Neural cell (in vitro differentiated cells): ENCODE measurements around the gene C3AR1. TPM values are rescaled to one million over a fixed set of nuclear protein-coding genes. Genes with fewer than 3 reads are reported as not detected.

Source experiments
- H2AFZ ChIP-seq: fragments of 200-600, 300-800 bp; sonication (generic), shearing (Covaris generic); 2 replicates; pipeline ENCODE4 v1.6.0; 2014; ENCODE audit warnings: low read depth, mild to moderate bottlenecking, antibody characterized with exemption, low read length, moderate library complexity
- H3F3A ChIP-seq: fragments of 200-600 bp; shearing (Covaris generic); 2 replicates; pipeline ENCODE4 v1.6.1; 2016; ENCODE audit warnings: mild to moderate bottlenecking, moderate library complexity, mixed read lengths, antibody characterized with exemption, low read length; ENCODE audit not compliant: insufficient read depth, poor library complexity, severe bottlenecking
- H3K27ac ChIP-seq: fragments of 200-600, 300-800 bp; sonication (generic), shearing (Covaris generic); 2 replicates; pipeline ENCODE4 v1.5.1; 2014; ENCODE audit warnings: mild to moderate bottlenecking, low read length, moderate library complexity
- H3K27me3 ChIP-seq: fragments of 300-800, 200-600 bp; sonication (generic), shearing (Covaris generic); 2 replicates; pipeline ENCODE4 v1.6.0; 2014; ENCODE audit warnings: mild to moderate bottlenecking, low read depth, low read length, moderate library complexity; ENCODE audit not compliant: insufficient read depth
- H3K36me3 ChIP-seq: fragments of 300-800, 200-600 bp; sonication (generic), shearing (Covaris generic); 2 replicates; pipeline ENCODE4 v1.5.1; 2014; ENCODE audit warnings: mild to moderate bottlenecking, antibody characterized with exemption, low read length, moderate library complexity; ENCODE audit not compliant: insufficient read depth
- H3K4me2 ChIP-seq: fragments of 300-800, 200-600 bp; sonication (generic), shearing (Covaris generic); 2 replicates; pipeline ENCODE4 v1.6.0; 2014; ENCODE audit warnings: mild to moderate bottlenecking, low read length
- H3K4me3 ChIP-seq: fragments of 300-800, 200-600 bp; sonication (generic), shearing (Covaris generic); 2 replicates; pipeline ENCODE4 v1.5.1; 2014; ENCODE audit warnings: mild to moderate bottlenecking, low read length, moderate library complexity
- H3K79me2 ChIP-seq: fragments of 200-600 bp; shearing (Covaris generic); replicated peaks from 2 replicates; pipeline ENCODE4 v1.6.0; 2014; ENCODE audit warnings: mild to moderate bottlenecking, low read length, moderate library complexity; ENCODE audit not compliant: insufficient read depth
- H3K9ac ChIP-seq: fragments of 300-800, 200-600 bp; sonication (generic), shearing (Covaris generic); 2 replicates; pipeline ENCODE4 v1.6.1; 2016; ENCODE audit warnings: mild to moderate bottlenecking, low read length, mixed read lengths
- H3K9me2 ChIP-seq: fragments of 200-600 bp; shearing (Covaris generic); 2 replicates; pipeline ENCODE4 v1.6.1; 2016; ENCODE audit warnings: mild to moderate bottlenecking, low read length, mixed read lengths; ENCODE audit not compliant: insufficient read depth
- H3K9me3 ChIP-seq: fragments of 200-600, 300-800 bp; sonication (generic), shearing (Covaris generic); 2 replicates; pipeline ENCODE4 v1.6.1; 2016; ENCODE audit warnings: mild to moderate bottlenecking, mixed run types, low read length, moderate library complexity, mixed read lengths
- H4K20me1 ChIP-seq: fragments of 200-600 bp; shearing (Covaris generic); 2 replicates; pipeline ENCODE4 v1.6.1; 2016; ENCODE audit warnings: mild to moderate bottlenecking, mixed run types; ENCODE audit not compliant: insufficient read depth
- EP300 ChIP-seq: fragments of 450-650 bp; conservative IDR thresholded peaks from 2 replicates; pipeline ENCODE4 v1.6.1; 2014; ENCODE audit warnings: antibody characterized with exemption, mild to moderate bottlenecking, moderate library complexity; ENCODE audit not compliant: poor library complexity, severe bottlenecking
- EZH2 ChIP-seq: fragments of 200-600, 300-800 bp; shearing (Covaris generic), sonication (generic); IDR thresholded peaks from 2 replicates; pipeline ENCODE4 v1.6.1; 2014; ENCODE audit warnings: antibody characterized with exemption, low read length, borderline replicate concordance, mild to moderate bottlenecking; ENCODE audit not compliant: insufficient read depth, poor library complexity, severe bottlenecking
- MXI1 ChIP-seq: fragments of 450-650 bp; conservative IDR thresholded peaks from 2 replicates; pipeline ENCODE4 v1.6.1; 2014; ENCODE audit warnings: antibody characterized with exemption, mild to moderate bottlenecking; ENCODE audit not compliant: poor library complexity, severe bottlenecking
- POLR2AphosphoS5 ChIP-seq: IDR thresholded peaks from 2 replicates; pipeline ENCODE4 v1.6.1; 2012
- RAD21 ChIP-seq: fragments of 450-650 bp; conservative IDR thresholded peaks from 2 replicates; pipeline ENCODE4 v1.6.1; 2014; ENCODE audit warnings: antibody characterized with exemption, mild to moderate bottlenecking, moderate library complexity
- SMC3 ChIP-seq: fragments of 450-650 bp; conservative IDR thresholded peaks from 2 replicates; pipeline ENCODE4 v1.6.1; 2014; ENCODE audit warnings: antibody characterized with exemption, mild to moderate bottlenecking, moderate library complexity; ENCODE audit not compliant: poor library complexity
- TAF1 ChIP-seq: IDR thresholded peaks from 2 replicates; pipeline ENCODE4 v1.6.1; 2012; ENCODE audit warnings: low read depth
- polyA plus RNA-seq: library from polyadenylated mRNA; depleted of rRNA; stranded (reverse); fragments of >200 nt; gene quantifications from 2 replicates; pipeline ENCODE4 v1.2.3, GENCODE V29; 2014
- TF ChIP-seq, protein P1 (sequence below): IDR thresholded peaks from 2 replicates; pipeline ENCODE4 v1.6.1; 2012; ENCODE audit warnings: borderline replicate concordance
- TF ChIP-seq, protein P2 (sequence below): fragments of 450-650 bp; IDR thresholded peaks from 2 replicates; pipeline ENCODE4 v1.5.1; 2014; ENCODE audit warnings: antibody characterized with exemption, mild to moderate bottlenecking, moderate library complexity; ENCODE audit not compliant: poor library complexity, severe bottlenecking

The C3AR1 gene
- polyA plus RNA-seq, 1 donor from 2014 or later, result not detected

- Histone ChIP-seq H3K27ac (no peak overlapping the region), H3K9me2 (no peaks in the 10 kb centered on the region), H3K9me3 (no peaks in the 10 kb centered on the region), H3K79me2 (no peaks in the 10 kb centered on the region), H3K4me2 (no peak overlapping the region), H3K4me3 (peak overlapping the region; percentile 81), H3K36me3 (no peaks in the 10 kb centered on the region), H3K27me3 (no peaks in the 10 kb centered on the region), H3F3A (peaks cover 5% of the 10 kb centered on the region), H2AFZ (no peak overlapping the region), H3K9ac (no peak overlapping the region), H4K20me1 (no peaks in the 10 kb centered on the region)
- TF ChIP-seq RAD21 (no peak), TAF1 (no peak), SMC3 (no peak), POLR2AphosphoS5 (no peak), EZH2 (no peak), MXI1 (no peak), EP300 (no peak)
- TF ChIP-seq, protein P1, sequence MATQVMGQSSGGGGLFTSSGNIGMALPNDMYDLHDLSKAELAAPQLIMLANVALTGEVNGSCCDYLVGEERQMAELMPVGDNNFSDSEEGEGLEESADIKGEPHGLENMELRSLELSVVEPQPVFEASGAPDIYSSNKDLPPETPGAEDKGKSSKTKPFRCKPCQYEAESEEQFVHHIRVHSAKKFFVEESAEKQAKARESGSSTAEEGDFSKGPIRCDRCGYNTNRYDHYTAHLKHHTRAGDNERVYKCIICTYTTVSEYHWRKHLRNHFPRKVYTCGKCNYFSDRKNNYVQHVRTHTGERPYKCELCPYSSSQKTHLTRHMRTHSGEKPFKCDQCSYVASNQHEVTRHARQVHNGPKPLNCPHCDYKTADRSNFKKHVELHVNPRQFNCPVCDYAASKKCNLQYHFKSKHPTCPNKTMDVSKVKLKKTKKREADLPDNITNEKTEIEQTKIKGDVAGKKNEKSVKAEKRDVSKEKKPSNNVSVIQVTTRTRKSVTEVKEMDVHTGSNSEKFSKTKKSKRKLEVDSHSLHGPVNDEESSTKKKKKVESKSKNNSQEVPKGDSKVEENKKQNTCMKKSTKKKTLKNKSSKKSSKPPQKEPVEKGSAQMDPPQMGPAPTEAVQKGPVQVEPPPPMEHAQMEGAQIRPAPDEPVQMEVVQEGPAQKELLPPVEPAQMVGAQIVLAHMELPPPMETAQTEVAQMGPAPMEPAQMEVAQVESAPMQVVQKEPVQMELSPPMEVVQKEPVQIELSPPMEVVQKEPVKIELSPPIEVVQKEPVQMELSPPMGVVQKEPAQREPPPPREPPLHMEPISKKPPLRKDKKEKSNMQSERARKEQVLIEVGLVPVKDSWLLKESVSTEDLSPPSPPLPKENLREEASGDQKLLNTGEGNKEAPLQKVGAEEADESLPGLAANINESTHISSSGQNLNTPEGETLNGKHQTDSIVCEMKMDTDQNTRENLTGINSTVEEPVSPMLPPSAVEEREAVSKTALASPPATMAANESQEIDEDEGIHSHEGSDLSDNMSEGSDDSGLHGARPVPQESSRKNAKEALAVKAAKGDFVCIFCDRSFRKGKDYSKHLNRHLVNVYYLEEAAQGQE, result no peak
- TF ChIP-seq, protein P2, sequence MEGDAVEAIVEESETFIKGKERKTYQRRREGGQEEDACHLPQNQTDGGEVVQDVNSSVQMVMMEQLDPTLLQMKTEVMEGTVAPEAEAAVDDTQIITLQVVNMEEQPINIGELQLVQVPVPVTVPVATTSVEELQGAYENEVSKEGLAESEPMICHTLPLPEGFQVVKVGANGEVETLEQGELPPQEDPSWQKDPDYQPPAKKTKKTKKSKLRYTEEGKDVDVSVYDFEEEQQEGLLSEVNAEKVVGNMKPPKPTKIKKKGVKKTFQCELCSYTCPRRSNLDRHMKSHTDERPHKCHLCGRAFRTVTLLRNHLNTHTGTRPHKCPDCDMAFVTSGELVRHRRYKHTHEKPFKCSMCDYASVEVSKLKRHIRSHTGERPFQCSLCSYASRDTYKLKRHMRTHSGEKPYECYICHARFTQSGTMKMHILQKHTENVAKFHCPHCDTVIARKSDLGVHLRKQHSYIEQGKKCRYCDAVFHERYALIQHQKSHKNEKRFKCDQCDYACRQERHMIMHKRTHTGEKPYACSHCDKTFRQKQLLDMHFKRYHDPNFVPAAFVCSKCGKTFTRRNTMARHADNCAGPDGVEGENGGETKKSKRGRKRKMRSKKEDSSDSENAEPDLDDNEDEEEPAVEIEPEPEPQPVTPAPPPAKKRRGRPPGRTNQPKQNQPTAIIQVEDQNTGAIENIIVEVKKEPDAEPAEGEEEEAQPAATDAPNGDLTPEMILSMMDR, result no peak
These were observed 38.3 kb downstream of the C3AR1 start for GRCh38 chr12:8027856-8028255.

GRCh38 chr12:8026291-8026900 lies 39.8 kb downstream of the C3AR1 start:
- Histone ChIP-seq H3K9ac (peak overlapping the region; percentile 76), H3K79me2 (no peaks in the 10 kb centered on the region), H3K27ac (peak overlapping the region; percentile 90), H3K9me3 (no peaks in the 10 kb centered on the region), H3K27me3 (no peaks in the 10 kb centered on the region), H3F3A (peaks cover 5% of the 10 kb centered on the region), H3K4me3 (peak overlapping the region; percentile 81), H3K9me2 (no peaks in the 10 kb centered on the region), H3K36me3 (no peaks in the 10 kb centered on the region), H3K4me2 (peak overlapping the region; percentile 74), H2AFZ (peak overlapping the region; percentile 89), H4K20me1 (no peaks in the 10 kb centered on the region)
- TF ChIP-seq POLR2AphosphoS5 (peak; percentile 82), SMC3 (no peak), RAD21 (peak; percentile 7), TAF1 (peak; percentile 65), EP300 (no peak)
- TF ChIP-seq, protein P1, result peak; percentile 63
- TF ChIP-seq, protein P2, result peak; percentile 4
